ENCODE measurements around the gene MYBL2. TPM values are rescaled to one million over a fixed set of nuclear protein-coding genes. Genes with fewer than 3 reads are reported as not detected.

Gene MYBL2
- total RNA-seq, 1 experiment from 2014 or later, result 159 TPM

- Histone ChIP-seq H3K56ac (ENCODE audit: insufficient read length, low read depth, low read length) (no peak overlapping the region), H3K4me1 (ENCODE audit: insufficient read depth, low read length) (no peaks in the 10 kb centered on the region), H2BK12ac (ENCODE audit: insufficient read length, low read depth, low read length) (no peak overlapping the region), H2AFZ (ENCODE audit: low read length) (no peak overlapping the region), H3K23ac (ENCODE audit: insufficient read length, low read depth, low read length) (no peak overlapping the region), H3K79me1 (ENCODE audit: insufficient read depth, low read depth, low read length, poor library complexity, severe bottlenecking) (no peaks in the 10 kb centered on the region), H3K18ac (ENCODE audit: insufficient read length, low read depth, low read length) (no peak overlapping the region), H2BK5ac (ENCODE audit: insufficient read length, low read length) (no peak overlapping the region), H2AK5ac (ENCODE audit: insufficient read length, low read length) (no peak overlapping the region), H3K4ac (ENCODE audit: low read depth, low read length) (no peak overlapping the region), H3T11ph (ENCODE audit: low read length) (no peak overlapping the region), H2BK120ac (ENCODE audit: low read depth, low read length, poor library complexity, severe bottlenecking) (no peak overlapping the region), H4K91ac (ENCODE audit: insufficient read length, low read depth, low read length) (no peak overlapping the region), H2BK20ac (ENCODE audit: low read depth, low read length, poor library complexity, severe bottlenecking) (no peak overlapping the region), H3K14ac (ENCODE audit: insufficient read depth, low read length) (no peak overlapping the region), H3K27me3 (ENCODE audit: insufficient read depth, low read length) (no peaks in the 10 kb centered on the region), H4K8ac (replicated peaks; ENCODE audit: insufficient read length, low read depth, low read length) (no peak overlapping the region), H4K20me1 (ENCODE audit: control insufficient read depth, insufficient read depth, insufficient read length) (no peaks in the 10 kb centered on the region), H3K23me2 (ENCODE audit: insufficient read length, low read depth, low read length, poor library complexity, severe bottlenecking) (no peaks in the 10 kb centered on the region), H3K27ac (ENCODE audit: insufficient read length, low read depth, low read length) (no peak overlapping the region), H3K79me2 (ENCODE audit: insufficient read depth, low read length) (no peaks in the 10 kb centered on the region), H4K5ac (ENCODE audit: insufficient read length, low read depth, low read length) (no peak overlapping the region), H3K4me2 (ENCODE audit: insufficient read depth, insufficient read length, low read length) (no peak overlapping the region), H3K9me3 (ENCODE audit: control insufficient read depth, low read depth, low read length) (no peaks in the 10 kb centered on the region), H2BK15ac (ENCODE audit: low read depth, low read length) (no peak overlapping the region), H3K9ac (ENCODE audit: extremely low read depth, insufficient read length, low read length) (no peak overlapping the region)
- Mint-ChIP-seq H3K27ac (no peak overlapping the region), H3K27me3 (ENCODE audit: low read depth) (no peaks in the 10 kb centered on the region), H3K36me3 (ENCODE audit: insufficient read depth in 1 of 3, low read depth in 3 of 3) (peaks cover 8 to 49% (median 43%) of the 10 kb centered on the region in 3 experiments; a peak in 6 of 7 replicates), H3K4me1 (no peaks in the 10 kb centered on the region), H3K4me3 (no peak overlapping the region), H3K9me3 (no peaks in the 10 kb centered on the region)
- no peak for TF ChIP-seq CTCF (conservative IDR thresholded peaks at IDR 0.05)
- WGBS (ENCODE audit: extremely low coverage, insufficient read length, low lambda C conversion rate), result no CpG with 5 or more reads among the region's 4 CpGs
- no peak for DNase-seq
Measured at GRCh38 chr20:43642548-43642947, 24.4 kb upstream of the MYBL2 start.

Measured in H9 (cell line).